Smooth muscle cell (in vitro differentiated cells): ENCODE measurements around the gene LMNA. TPM values are rescaled to one million over a fixed set of nuclear protein-coding genes. Genes with fewer than 3 reads are reported as not detected.
A peak's percentile ranks its signal among the peaks of the same experiment; 100 is the strongest.
"Not testable (repeated sequence)": the region's sequence is repeated elsewhere in the genome, so short reads cannot be mapped to it uniquely, and the experiment has no call there.

Experiments
- DNase-seq: peaks from one replicate; lab custom pipeline; 2025; ENCODE audit not compliant: unreplicated experiment; lab: John Stamatoyannopoulos, UW
- H2AFZ ChIP-seq: fragments of 200-600 bp; sonication (generic); 2 replicates; pipeline ENCODE4 v1.6.0; 2016; ENCODE audit warnings: antibody characterized with exemption, low read depth, mild to moderate bottlenecking
- H3F3A ChIP-seq: fragments of 200-600 bp; sonication (generic); 2 replicates; pipeline ENCODE4 v1.6.0; 2017; ENCODE audit warnings: antibody characterized with exemption, low read depth
- H3K27ac ChIP-seq: fragments of 200-600 bp; sonication (generic); 2 replicates; pipeline ENCODE4 v1.5.1; 2016; ENCODE audit warnings: low read depth, mild to moderate bottlenecking
- H3K27me3 ChIP-seq: fragments of 200-600 bp; sonication (generic); 2 replicates; pipeline ENCODE4 v1.6.1; 2016; ENCODE audit warnings: low read depth, mild to moderate bottlenecking
- H3K36me3 ChIP-seq: fragments of 200-600 bp; sonication (generic); 2 replicates; pipeline ENCODE4 v1.5.1; 2016; ENCODE audit warnings: low read depth
- H3K4me1 ChIP-seq: fragments of 200-600 bp; sonication (generic); 2 replicates; pipeline ENCODE4 v1.5.1; 2016; ENCODE audit warnings: low read depth
- H3K4me2 ChIP-seq: fragments of 200-600 bp; sonication (generic); 2 replicates; pipeline ENCODE4 v1.6.0; 2016; ENCODE audit warnings: mild to moderate bottlenecking
- H3K4me3 ChIP-seq: fragments of 200-600 bp; sonication (generic); 2 replicates; pipeline ENCODE4 v1.5.1; 2016; ENCODE audit warnings: mild to moderate bottlenecking
- H3K79me2 ChIP-seq: fragments of 200-600 bp; sonication (generic); 2 replicates; pipeline ENCODE4 v1.6.0; 2016; ENCODE audit warnings: low read depth, mild to moderate bottlenecking
- H3K9ac ChIP-seq: fragments of 200-600 bp; sonication (generic); 2 replicates; pipeline ENCODE4 v1.6.0; 2016; ENCODE audit warnings: low read depth
- H3K9me3 ChIP-seq: fragments of 200-600 bp; sonication (generic); replicated peaks from 2 replicates; pipeline ENCODE4 v1.5.1; 2016; ENCODE audit warnings: low read depth
- H4K20me1 ChIP-seq: fragments of 200-600 bp; sonication (generic); 2 replicates; pipeline ENCODE4 v1.6.0; 2016; ENCODE audit warnings: low read depth
- WGBS: methylation state at CpG from one replicate; pipeline ENCODE4 v1.1.7; 2016; ENCODE audit warnings: low lambda C conversion rate; 5-methylcytosine and 5-hydroxymethylcytosine counted together
- polyA plus RNA-seq: library from polyadenylated mRNA; unstranded; fragments of >200 nt; fragmentation: Nextera tagmentation; extraction: Ambion mirVana; gene quantifications from 2 replicates; pipeline ENCODE4 v1.2.1, GENCODE V29; 2016
- total RNA-seq: library from RNA; depleted of rRNA; stranded (reverse); fragments of >200 nt; gene quantifications from 2 replicates; pipeline ENCODE4 v1.2.3, GENCODE V29; 2014
- TF ChIP-seq, protein P1 (sequence below): fragments of 200-600 bp; sonication (generic); IDR thresholded peaks from 2 replicates; pipeline ENCODE4 v1.5.1; 2017; ENCODE audit warnings: borderline replicate concordance, mild to moderate bottlenecking, antibody characterized with exemption; ENCODE audit not compliant: insufficient read depth, poor library complexity, severe bottlenecking

LMNA gene
- total and polyA plus RNA-seq, 2 experiments from 2014 or later, result 256 to 626 TPM

DNA sequence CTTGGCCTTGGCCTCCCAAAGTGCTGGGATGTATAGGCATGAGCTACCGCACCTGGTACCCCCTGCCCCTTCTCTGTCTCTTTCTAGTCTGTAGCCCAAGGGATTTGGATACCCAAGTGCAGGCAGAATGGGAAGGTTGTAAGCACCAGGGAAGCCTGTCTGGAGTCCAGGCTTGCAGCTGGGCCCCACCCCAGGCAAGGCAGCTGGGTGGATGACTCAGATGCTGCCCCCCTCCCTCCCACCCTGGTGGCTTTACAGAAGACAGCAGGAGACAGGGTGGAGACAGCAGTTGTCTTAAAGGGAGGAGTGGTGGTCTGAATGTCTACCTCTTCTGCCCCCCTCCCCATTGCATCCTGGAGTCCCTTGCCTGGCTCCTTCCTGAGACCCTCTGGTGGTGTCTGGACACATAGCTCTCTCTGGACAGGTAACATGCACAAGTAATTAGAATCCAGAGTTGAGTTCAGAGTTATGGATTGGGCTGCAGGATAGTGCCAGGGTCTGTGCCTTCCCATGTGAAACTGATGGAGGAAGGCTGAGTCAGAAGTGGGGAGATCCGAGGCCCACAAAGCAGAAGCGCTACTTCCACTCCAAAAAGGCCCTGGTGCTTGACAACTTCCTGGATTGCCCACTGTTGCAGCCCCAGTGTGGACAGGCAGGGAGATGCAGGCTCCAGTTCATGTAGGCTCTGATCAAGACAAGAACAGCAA lies 5.1 kb downstream of the LMNA start:
- Histone ChIP-seq H3K4me2 (peak overlapping the region; percentile 88), H3K9me3 (no peaks in the 10 kb centered on the region), H3K4me3 (peak overlapping the region; percentile 100), H2AFZ (no peak overlapping the region), H3K79me2 (peaks cover 98% of the 10 kb centered on the region), H3F3A (peaks cover 47% of the 10 kb centered on the region), H3K36me3 (no peaks in the 10 kb centered on the region), H3K9ac (peak overlapping the region; percentile 34), H3K4me1 (peaks cover 53% of the 10 kb centered on the region), H4K20me1 (peaks cover 90% of the 10 kb centered on the region), H3K27ac (peak overlapping the region; percentile 100), H3K27me3 (no peaks in the 10 kb centered on the region)
- 19% methylated on average over 3 of the region's 3 CpGs for WGBS
- TF ChIP-seq, protein P1, sequence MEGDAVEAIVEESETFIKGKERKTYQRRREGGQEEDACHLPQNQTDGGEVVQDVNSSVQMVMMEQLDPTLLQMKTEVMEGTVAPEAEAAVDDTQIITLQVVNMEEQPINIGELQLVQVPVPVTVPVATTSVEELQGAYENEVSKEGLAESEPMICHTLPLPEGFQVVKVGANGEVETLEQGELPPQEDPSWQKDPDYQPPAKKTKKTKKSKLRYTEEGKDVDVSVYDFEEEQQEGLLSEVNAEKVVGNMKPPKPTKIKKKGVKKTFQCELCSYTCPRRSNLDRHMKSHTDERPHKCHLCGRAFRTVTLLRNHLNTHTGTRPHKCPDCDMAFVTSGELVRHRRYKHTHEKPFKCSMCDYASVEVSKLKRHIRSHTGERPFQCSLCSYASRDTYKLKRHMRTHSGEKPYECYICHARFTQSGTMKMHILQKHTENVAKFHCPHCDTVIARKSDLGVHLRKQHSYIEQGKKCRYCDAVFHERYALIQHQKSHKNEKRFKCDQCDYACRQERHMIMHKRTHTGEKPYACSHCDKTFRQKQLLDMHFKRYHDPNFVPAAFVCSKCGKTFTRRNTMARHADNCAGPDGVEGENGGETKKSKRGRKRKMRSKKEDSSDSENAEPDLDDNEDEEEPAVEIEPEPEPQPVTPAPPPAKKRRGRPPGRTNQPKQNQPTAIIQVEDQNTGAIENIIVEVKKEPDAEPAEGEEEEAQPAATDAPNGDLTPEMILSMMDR, result no peak
- no peak for DNase-seq

- Histone ChIP-seq H3K4me3 (no peak overlapping the region), H2AFZ (no peak overlapping the region), H3K9ac (peak overlapping the region; percentile 34), H3K4me1 (peaks cover 51% of the 10 kb centered on the region), H3F3A (peaks cover 52% of the 10 kb centered on the region), H3K36me3 (no peaks in the 10 kb centered on the region), H3K4me2 (peak overlapping the region; percentile 88), H3K27ac (peak overlapping the region; percentile 100), H4K20me1 (peaks cover 89% of the 10 kb centered on the region), H3K9me3 (no peaks in the 10 kb centered on the region), H3K27me3 (no peaks in the 10 kb centered on the region), H3K79me2 (peaks cover 98% of the 10 kb centered on the region)
- DNase-seq, result no peak
- WGBS, result 89% methylated on average over 3 of the region's 3 CpGs
- TF ChIP-seq, protein P1, result no peak
Observed at GRCh38 chr1:156120318-156120717, 5.8 kb downstream of the LMNA start.

DNA sequence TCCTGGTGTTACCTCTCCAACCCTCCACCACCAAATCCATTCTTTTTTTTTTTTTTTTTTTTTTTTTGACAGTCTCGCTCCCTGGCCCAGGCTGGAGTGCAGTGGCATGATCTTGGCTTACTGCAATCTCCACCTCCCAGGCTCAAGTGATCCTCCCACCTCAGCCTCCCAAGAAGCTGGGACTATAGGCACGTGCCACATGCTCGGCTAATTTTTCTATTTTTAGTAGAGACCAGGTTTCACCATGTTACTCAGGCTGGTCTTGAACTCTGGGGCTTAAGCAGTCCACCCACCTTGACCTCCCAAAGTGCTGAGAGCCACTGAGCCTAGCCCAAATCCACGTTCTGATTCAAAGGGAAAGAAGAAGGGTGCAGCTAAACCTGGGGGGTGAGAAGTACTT lies 6.5 kb downstream of the LMNA start:
- H3K4me3 ChIP-seq, result peak overlapping the region; percentile 31
- H3K27me3 ChIP-seq, H2AFZ ChIP-seq, H3K36me3 ChIP-seq, DNase-seq, H3K9me3 ChIP-seq: not testable (repeated sequence)
- 32% methylated on average over 4 of the region's 4 CpGs for WGBS
- H3K4me2 ChIP-seq, result peak overlapping the region; percentile 88
- peak overlapping the region; percentile 100 for H3K27ac ChIP-seq
- H3K4me1 ChIP-seq, result peaks cover 51% of the 10 kb centered on the region
- H3K79me2 ChIP-seq, result peaks cover 98% of the 10 kb centered on the region
- peaks cover 82% of the 10 kb centered on the region for H4K20me1 ChIP-seq
- peak overlapping the region; percentile 25 for H3K9ac ChIP-seq
- H3F3A ChIP-seq, result peaks cover 52% of the 10 kb centered on the region

- Histone ChIP-seq H3K4me1 (peaks cover 52% of the 10 kb centered on the region), H3K4me2 (peak overlapping the region; percentile 88), H3F3A (peaks cover 53% of the 10 kb centered on the region), H3K9me3 (no peaks in the 10 kb centered on the region), H4K20me1 (peaks cover 79% of the 10 kb centered on the region), H3K4me3 (peak overlapping the region; percentile 31), H3K79me2 (peaks cover 94% of the 10 kb centered on the region), H3K9ac (peak overlapping the region; percentile 98), H3K36me3 (no peaks in the 10 kb centered on the region), H2AFZ (no peak overlapping the region), H3K27ac (peak overlapping the region; percentile 100), H3K27me3 (no peaks in the 10 kb centered on the region)
- WGBS, result 49% methylated on average over 4 of the region's 4 CpGs
- DNase-seq, result no peak
- TF ChIP-seq, protein P1, result no peak
Observed at GRCh38 chr1:156121457-156121856, 6.9 kb downstream of the LMNA start.
